Vagina (tissue), 2 donors: ENCODE results near the gene PRSS1.

Experiments used
- POLR2A ChIP-seq, 2 donors: fragments of 450-650 bp; IDR thresholded peaks; one replicate each; pipeline ENCODE4 v1.6.1; 2017; ENCODE audit warnings: antibody characterized with exemption in 2 of 2, mild to moderate bottlenecking in 2 of 2, moderate library complexity in 2 of 2
- POLR2AphosphoS5 ChIP-seq, 2 donors: sonication (generic); formaldehyde crosslinking; IDR thresholded peaks; one replicate each; pipeline ENCODE4 v1.9.0; 2017; ENCODE audit warnings: antibody characterized with exemption in 2 of 2, mild to moderate bottlenecking in 2 of 2, low read depth in 1 of 2; ENCODE audit not compliant: insufficient read depth in 1 of 2
- TF ChIP-seq, protein P1 (sequence below), 3 experiments: fragments of 450-650 bp in 2 of 3; fragments of 200-600 bp in 1 of 3; sonication (generic) in 1 of 3; IDR thresholded peaks; one replicate each; pipeline ENCODE4 v1.5.1; 2017 to 2019; ENCODE audit warnings: antibody characterized with exemption in 3 of 3, mild to moderate bottlenecking in 2 of 3, moderate library complexity in 2 of 3

DNA sequence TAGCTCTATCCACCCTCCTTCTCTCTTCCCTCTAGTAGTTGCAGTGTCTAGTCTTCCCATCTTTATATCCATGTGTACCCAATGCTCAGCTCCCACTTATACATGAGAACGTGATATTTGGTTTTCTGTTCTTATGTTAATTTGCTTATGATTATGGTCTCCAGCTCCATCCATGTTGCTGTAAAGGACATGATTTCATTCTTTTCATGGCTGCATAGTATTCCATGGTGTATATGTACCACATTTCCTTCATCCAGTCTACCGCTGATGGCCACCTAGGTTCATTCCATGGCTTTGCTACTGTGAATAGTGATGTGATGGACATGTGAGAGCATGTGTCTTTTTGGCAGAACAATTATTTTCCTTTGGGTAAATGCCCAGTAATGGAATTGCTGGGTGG lies 28.0 kb downstream of the PRSS1 start:
- TF ChIP-seq, protein P1, sequence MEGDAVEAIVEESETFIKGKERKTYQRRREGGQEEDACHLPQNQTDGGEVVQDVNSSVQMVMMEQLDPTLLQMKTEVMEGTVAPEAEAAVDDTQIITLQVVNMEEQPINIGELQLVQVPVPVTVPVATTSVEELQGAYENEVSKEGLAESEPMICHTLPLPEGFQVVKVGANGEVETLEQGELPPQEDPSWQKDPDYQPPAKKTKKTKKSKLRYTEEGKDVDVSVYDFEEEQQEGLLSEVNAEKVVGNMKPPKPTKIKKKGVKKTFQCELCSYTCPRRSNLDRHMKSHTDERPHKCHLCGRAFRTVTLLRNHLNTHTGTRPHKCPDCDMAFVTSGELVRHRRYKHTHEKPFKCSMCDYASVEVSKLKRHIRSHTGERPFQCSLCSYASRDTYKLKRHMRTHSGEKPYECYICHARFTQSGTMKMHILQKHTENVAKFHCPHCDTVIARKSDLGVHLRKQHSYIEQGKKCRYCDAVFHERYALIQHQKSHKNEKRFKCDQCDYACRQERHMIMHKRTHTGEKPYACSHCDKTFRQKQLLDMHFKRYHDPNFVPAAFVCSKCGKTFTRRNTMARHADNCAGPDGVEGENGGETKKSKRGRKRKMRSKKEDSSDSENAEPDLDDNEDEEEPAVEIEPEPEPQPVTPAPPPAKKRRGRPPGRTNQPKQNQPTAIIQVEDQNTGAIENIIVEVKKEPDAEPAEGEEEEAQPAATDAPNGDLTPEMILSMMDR (IDR thresholded peaks at IDR 0.05): no peak
- no peak for TF ChIP-seq POLR2A (IDR thresholded peaks at IDR 0.05)
- no peak for TF ChIP-seq POLR2AphosphoS5 (IDR thresholded peaks at IDR 0.05; ENCODE audit: insufficient read depth in 1 of 2, low read depth in 1 of 2)
